Mucosa of gallbladder (tissue), 1 donor: Measurements from ENCODE around the gene HS6ST3. TPM values are rescaled to one million over a fixed set of nuclear protein-coding genes. Genes with fewer than 3 reads are reported as not detected.

Source experiments
- DNase-seq: peaks from one replicate; pipeline ENCODE4 v3.0.0-alpha.2; 2020; ENCODE audit warnings: low spot score
- total RNA-seq: library from RNA; stranded (reverse); gene quantifications from one replicate; pipeline ENCODE4 v1.2.1, GENCODE V29; 2021
- donor health status: DM: no; HTN: no; CAD: no.

The HS6ST3 gene
- total RNA-seq, 1 donor from 2014 or later = 0.49 TPM

DNA sequence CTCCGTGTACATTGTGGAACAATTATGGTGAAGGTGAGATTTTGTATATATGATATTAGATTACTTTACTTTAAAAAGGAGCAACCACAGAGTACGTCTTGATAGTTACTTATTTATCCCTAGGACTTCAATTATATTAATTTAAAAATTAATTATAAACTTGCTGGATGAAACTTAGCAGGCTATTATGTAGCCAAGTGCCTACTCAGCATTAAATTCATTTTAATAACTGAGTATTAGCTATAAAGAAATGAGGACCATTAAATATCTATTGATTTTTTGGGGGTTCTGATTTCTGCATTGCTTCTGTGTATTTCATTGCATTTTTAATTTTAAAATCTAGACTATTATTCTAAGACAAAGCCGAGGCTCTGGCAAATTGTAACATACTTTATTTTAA, 109.4 kb downstream of the HS6ST3 start:
- DNase-seq = no peak

- no peak for DNase-seq
These were observed 110.9 kb downstream of the HS6ST3 start for GRCh38 chr13:96200810-96201209.

DNA sequence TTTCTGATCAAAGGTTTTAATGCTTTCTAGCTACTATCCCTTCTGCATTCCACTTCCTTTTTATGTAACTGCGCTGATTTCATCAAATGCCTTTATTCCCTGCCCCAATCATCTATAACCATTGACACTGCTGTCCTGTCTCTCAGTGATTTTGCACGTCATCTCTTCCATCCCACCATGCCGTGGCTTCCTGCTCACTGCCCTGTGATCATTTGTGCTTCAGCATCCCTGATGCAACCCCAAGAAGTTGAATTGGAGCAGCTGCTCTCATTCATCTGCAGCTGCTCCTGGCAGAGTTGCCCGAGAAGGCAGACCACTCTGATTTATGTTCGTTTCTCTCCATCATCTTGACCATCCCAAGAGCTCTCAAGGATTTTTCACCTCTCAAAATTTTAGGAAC, 112.4 kb downstream of the HS6ST3 start:
- DNase-seq = no peak

DNA sequence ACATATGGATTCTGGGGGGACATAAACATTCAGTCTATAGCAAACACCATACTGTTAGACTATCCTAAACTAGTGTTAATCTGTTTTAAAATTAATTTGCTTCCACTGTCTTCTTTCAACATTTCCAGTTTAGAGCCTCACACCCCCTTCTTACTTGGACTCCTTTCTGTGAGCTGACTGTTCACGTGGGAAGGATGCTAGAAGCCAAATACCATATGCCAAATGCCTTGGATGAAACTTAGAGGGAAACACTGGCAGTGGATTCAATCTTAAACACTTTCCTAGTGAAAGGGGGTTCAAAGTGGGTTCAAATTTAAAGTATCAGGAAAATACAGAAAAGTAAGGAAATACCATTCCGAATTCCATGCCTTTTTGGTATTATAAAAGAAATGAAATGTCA, 113.6 kb downstream of the HS6ST3 start:
- no peak for DNase-seq

- no peak for DNase-seq
These were observed 125.0 kb downstream of the HS6ST3 start for GRCh38 chr13:96214824-96215445.

- no peak for DNase-seq
These were observed 126.6 kb downstream of the HS6ST3 start for GRCh38 chr13:96216543-96216942.

DNA sequence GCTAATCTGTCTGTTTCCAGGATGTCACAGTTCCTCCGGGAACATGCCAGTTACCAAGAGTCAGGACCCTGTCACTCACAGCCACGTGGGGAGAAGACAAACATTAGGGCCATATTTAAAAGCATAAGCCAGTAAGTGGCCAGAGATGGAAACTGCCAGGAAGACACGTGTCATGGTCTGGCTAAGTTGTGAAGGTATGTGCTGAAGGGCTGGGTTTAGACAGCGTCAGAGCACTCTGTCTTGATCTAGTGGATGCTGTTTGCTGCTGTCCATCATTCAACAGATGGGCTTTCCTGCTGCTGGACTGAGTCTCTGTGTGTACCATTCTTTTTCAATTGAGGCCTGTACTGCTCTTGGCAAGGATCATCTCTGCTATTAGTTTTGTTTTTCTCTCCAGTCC, 128.6 kb downstream of the HS6ST3 start:
- DNase-seq = no peak

DNA sequence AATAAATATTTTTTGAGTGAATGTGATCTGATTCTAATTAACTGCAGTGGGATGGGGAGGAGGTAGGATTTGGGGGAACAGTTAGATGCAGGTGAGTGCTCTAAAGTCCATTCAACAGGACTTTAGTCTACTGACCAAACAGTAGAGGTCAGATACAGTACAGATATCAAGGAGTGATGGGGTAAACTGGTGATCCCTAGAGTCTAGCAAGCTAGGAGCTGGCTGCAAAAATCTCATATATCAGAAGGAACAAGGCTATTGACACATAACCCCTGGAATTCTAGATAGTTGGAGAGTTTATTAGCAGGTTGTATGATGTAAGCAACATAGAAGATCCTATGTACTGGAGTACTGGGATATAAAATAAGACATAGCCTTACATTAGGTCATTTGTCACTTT, 131.6 kb downstream of the HS6ST3 start:
- DNase-seq = no peak

DNA sequence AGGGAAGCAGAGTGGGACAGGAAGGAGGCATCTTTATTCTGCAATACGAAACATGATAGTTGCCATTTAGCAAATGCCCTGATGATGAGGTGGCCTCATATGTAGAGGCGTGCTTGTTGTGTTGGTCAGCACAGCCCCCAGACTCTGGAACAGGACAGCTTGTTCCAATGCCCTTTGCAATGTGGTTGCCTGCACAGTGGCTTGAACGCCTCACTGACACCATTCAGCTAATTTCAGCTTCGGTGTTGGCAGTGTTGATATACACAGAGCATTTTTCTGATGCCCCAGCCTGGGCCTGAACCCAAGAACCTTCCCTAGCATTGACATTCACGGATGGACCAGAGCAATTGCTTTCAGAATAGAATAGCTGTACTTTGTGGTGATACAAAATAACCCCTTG, 133.3 kb downstream of the HS6ST3 start:
- no peak for DNase-seq

- no peak for DNase-seq
These were observed 139.4 kb downstream of the HS6ST3 start for GRCh38 chr13:96229356-96229755.

GRCh38 chr13:96238241-96238640, 148.3 kb downstream of the HS6ST3 start:
- no peak for DNase-seq

DNA sequence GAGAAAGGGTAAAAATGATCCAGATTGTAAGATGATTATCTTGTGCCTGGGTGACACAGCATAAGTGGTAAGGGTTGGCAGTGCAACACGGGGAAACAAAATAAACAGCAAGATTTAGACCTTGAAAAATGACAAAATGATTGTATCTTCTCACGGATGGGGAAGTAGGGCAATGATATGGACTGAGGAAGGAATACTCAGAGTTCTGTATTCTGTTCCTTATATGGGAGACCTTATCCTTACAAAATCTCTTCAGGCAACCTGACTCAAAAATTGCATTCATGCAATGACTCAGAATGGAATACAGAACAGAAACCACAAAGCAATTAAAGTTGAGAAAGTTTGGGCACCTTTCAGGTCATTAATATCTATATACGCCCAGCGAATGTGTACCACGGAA, 149.0 kb downstream of the HS6ST3 start:
- DNase-seq = no peak

DNA sequence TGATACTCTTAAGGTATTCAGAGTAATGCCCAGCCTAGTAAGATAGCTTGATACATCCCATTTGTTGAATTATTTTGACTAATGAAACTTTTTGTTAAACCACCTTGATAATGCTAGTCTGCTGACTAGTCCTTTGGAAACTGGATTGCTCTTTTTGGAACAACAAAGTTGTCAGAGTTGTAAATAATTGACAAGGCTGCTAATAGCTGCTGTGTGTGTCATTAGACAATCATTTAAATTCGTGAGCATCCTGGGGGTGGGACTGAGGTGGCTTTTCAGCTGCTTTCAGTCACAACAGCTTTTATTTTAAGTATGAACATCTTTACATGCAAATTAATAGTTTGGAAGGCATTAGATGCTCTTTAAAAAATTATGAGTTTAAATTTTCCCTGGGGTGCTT, 153.5 kb downstream of the HS6ST3 start:
- DNase-seq = no peak

DNA sequence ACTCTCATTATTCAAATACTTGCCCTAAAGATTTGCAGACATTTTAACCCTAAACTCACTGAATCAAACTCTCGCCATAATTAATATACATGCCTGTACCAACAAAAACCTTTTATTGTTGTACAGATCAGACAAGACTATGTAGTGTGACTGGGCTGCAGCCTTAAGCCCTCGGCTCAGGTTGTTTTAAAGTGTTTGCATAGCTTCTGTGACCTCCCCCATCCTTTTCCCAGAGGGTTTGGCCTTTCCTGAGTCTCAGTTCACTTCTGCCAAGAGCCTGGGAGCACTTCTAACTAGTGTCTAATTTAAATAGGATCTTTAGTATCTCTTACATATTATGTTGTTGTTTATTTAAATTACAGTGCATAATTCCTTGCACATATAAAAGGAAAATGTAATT, 158.2 kb downstream of the HS6ST3 start:
- DNase-seq = no peak

GRCh38 chr13:96248996-96249395, 159.1 kb downstream of the HS6ST3 start:
- no peak for DNase-seq

DNA sequence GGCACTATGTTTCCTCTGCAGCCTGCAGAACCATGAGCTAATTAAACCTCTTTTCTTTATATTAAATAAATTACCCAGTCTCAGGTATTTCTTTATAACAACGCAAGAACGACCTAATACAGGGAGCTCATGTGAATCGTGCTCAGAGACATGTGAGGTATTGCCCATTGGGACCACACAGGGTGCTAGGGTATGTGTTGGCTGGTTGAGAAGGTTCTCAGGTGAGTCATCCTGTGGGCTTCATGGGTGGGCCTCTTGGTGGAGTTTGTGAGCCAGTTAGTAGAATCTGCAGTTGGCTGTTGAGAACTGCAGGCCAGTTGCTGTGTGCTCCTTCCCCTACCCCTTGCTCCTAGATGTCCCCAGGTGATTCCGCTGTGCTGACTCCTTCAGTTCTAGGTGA, 163.0 kb downstream of the HS6ST3 start:
- no peak for DNase-seq

- DNase-seq = no peak
These were observed 183.3 kb downstream of the HS6ST3 start for GRCh38 chr13:96273196-96273595.

DNA sequence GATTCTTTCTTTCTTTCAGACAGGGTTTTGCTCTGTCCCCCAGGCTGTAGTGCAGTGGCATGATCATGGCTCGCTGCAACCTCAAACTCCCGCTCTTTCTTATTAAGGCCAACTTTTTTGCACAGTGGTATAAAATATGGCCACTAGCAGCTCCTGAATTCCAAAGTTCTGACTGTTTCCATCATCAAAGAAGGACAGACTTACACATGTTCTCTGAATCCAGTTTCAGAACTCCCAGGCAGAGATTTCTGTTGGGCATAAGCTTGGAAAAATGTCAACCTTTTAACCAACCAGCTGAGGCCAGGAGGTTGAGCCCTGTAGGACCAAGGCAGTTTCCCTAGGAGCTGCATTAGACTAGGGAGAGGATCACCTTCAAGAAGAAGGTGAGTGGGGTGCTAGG, 184.1 kb downstream of the HS6ST3 start:
- no peak for DNase-seq

DNA sequence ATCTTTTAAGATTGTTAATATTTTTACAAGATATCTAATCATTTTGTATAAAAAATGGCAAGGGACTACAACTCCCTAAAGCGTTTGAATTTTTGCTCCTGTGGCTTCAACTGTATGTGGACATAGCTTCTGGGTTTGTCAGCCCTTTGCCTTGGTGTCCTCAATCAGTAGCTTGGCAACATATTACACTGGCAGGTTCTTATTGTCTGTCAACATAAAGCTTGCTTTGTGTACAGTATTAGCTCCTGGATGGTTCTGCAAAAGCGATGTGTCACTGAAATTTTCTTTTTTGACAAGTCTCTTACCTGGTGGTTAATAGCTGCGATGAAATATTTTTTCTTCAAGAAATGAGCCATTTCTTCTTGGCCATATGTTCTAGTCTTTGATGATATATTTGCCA, 190.0 kb downstream of the HS6ST3 start:
- no peak for DNase-seq

- DNase-seq = no peak
These were observed 195.1 kb downstream of the HS6ST3 start for GRCh38 chr13:96284971-96285370.

DNA sequence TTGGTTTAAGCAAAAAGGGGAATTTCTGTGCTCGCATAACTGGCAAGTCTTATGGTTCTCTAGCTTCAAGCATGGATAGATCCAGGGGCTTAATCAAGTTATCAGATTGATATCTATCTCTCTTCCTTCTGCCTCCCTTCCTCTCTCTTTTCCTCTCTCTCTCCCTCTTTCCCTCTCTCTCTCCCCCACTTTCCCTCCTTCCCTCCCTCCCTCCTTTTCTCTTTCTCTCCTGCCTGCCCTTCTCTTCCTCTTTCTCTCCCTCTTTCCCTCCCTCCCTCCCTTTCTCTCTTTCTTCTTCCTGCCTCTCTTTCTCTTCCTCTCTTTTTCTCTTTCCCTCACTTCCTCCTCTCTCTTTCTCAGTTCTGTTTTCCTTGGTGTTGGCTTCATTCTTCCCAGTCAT, 195.8 kb downstream of the HS6ST3 start:
- DNase-seq = no peak

- DNase-seq = no peak
These were observed 205.3 kb downstream of the HS6ST3 start for GRCh38 chr13:96294930-96295881.

- DNase-seq = no peak
These were observed 207.5 kb downstream of the HS6ST3 start for GRCh38 chr13:96297360-96297759.
